ENCODE data around the gene TMPRSS2.

The TMPRSS2 gene

GRCh38 chr21:41480086-41480690 is 27.8 kb downstream of the TMPRSS2 start:
- DNase-seq = no peak

DNA sequence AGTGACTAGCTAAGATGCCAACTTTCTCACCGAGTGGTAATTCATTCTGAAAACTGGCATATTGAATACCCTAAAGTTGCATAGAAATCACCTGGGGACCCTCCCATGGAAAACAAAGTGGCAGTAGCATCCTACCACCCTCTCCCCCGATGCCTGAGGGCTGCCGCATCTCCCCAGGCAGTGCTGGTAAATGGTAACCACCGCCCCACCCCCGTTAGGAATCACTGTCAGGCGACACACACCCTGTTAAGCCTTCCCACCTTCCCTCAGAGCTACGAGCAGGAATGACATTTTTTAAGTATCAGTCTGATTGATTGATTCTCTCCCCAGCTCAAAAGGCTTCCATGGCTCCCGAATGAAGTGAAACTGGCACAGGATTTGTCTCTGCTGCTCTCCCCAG is 28.3 kb downstream of the TMPRSS2 start:
- no peak for DNase-seq

- DNase-seq = no peak
Measured at GRCh38 chr21:41478319-41479177, 29.4 kb downstream of the TMPRSS2 start.

GRCh38 chr21:41477641-41478318 is 30.2 kb downstream of the TMPRSS2 start:
- no peak for DNase-seq

DNA sequence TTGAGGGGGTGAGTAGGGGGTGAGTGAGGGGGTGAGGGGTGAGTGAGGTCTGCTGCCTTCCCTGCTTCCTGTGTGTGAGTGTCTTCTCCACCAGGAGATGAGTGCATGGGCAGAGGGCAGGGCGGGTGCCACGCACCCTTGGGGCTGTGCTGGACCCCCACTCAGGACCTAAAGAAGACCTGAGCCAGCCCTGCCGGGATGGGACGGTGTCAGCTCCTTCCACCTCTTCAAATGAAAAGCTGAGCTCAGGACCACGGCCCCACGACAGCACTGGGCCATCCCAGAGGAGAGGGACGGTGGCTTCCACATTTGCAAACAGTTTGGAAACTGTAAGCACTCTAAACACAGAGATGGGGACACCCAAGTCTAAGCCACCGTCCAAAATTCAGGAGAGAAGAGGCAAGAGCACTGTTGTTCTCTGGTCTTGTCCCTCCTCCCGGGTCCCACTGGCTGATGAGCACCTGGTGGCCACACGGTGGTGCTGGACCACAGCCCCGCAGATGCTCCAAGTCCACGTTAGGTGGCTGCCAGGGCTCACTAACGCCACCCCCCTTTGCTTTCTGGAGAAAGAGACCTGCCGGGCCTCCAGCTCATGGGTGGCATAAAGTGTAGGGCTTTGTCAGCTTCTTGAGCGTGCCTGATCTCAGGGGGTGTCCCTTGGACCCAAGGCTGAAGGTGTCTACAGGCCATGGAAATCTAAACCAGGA is 32.1 kb downstream of the TMPRSS2 start:
- no peak for DNase-seq

DNA sequence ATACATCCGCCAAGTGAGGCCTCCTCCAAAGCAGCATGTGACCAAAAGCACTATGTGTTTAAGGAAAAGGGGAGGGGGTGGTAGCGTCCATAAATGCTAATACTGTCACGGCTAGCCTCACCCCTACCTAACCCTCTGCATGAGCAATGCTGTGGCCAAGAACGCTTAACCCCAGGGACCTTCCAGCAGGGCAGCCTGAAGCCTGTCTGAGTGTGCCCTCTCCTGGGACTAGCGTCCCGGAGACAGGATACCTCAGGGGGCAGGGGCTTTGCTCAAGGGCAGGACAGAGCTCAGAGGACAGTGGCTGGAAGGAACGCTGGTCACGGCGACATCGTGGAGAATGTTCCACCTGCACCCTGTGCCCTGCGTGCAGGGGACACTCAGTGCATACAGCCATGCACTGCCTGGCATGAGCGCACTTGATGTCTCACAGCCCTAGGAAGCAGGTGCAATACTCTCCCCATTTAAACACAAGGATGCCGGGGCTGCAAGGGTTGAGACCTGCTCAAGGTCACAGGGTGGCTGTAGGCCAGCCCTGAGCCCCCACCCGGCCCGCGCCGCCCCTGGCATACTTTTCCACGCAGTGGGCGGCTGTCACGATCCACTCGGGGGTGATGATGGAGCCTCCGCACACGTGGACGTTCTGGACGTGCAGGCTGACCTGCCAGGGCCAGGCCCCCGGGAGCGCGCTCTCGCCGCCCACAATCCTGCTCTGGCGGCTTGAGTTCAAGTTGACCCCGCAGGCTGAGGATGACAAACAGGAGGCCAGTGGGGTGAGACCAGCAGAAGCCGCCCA is 35.0 kb downstream of the TMPRSS2 start:
- DNase-seq = no peak

DNA sequence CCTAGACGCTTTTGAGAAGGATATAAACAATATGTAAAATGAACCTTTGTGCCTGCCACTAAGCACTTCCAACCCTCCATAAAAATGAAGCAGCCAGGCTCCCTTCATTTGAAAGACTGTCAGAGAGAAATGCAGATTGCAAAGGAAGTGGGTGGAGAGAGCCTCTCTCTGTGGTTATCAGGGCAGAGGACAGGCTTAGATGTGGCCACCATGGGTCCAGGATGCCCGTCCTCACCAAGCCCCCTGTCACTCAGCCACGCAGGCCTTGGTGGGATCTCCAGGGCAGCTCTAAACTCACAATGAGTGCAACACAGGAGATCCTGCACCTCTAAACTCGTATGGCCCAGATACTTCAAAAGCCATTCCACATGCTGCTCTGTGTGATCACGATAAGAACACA is 37.9 kb downstream of the TMPRSS2 start:
- DNase-seq = no peak

- no peak for DNase-seq
Measured at GRCh38 chr21:41466024-41466820, 41.7 kb downstream of the TMPRSS2 start.

GRCh38 chr21:41465176-41465781 is 42.7 kb downstream of the TMPRSS2 start:
- no peak for DNase-seq

- no peak for DNase-seq
Measured at GRCh38 chr21:41460578-41461527, 47.1 kb downstream of the TMPRSS2 start.

DNA sequence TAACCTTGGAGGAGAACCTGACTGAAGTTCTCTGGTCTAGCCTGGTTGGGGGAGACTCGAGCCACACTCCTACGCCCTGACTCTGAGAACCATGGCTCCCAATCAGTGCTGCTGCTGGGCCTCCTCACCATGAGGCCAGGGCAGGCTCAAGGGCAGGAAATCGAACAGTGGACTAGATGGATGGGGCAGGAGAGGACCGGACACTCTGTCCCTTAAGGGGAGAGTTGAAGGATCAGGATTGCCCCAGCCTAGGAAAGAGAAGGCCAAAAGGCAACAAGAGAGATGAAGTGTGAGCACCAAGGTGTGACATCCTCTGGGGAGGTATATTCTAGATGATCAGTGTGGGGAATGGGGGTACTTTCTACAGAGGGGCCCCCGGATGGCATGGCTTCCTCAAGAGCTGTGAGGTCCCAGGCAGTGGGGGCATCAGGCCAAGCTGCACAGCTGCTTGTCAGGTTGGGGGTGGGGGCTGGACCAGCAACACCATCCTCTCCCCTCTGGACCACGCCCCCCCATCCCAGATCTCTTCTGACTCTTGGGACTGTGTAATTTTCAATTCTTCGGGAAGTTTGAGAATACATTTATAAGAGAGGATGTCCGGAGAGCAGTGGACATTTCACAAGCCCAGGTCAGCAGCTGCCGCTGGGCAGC is 47.9 kb downstream of the TMPRSS2 start:
- DNase-seq = no peak

DNA sequence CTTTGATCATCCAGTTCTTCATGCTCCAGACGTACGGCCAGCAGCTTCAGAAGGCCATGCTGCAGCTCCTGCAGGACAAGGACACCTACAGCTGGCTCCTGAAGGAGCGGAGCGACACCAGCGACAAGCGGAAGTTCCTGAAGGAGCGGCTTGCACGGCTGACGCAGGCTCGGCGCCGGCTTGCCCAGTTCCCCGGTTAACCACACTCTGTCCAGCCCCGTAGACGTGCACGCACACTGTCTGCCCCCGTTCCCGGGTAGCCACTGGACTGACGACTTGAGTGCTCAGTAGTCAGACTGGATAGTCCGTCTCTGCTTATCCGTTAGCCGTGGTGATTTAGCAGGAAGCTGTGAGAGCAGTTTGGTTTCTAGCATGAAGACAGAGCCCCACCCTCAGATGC is 49.4 kb downstream of the TMPRSS2 start:
- DNase-seq = no peak

DNA sequence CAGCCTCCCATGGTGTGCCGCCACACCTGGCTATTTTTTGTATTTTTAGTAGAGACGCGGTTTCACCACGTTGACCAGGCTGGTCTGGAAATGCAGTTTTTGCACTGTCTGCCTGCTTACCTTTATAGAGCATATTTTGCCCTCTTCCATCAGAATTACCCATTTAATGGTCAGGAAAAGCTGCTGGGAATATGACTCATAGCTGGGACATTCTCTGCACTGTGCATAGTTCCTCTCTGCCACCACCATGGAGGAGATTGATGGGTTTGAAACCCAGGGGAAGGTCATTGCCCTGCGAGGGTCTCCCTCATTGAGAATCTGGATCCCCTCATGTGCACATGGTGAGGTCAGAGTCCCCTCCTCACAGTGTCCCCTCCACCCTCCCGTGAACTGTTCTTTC is 49.8 kb downstream of the TMPRSS2 start:
- no peak for DNase-seq

GRCh38 chr21:41453761-41454160 is 54.2 kb downstream of the TMPRSS2 start:
- DNase-seq = no peak

DNA sequence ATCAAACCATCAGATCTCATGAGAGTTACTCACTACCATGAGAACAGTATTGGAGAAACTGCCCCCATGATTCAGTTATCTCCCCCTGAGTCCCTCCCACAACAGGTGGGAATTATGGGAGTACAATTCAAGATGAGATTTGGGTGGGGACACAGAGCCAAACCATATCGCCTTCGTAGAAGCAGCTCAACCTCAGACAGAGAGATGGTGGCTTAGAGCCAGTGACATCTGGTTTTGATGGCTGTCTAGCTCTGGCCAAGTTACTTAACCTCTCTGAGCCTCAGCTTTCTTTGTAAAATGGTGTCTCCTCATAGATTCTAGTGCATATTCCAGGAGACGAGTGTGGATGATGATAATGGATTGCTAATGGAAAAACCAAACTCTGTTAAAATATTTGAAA is 54.8 kb downstream of the TMPRSS2 start:
- DNase-seq = no peak

DNA sequence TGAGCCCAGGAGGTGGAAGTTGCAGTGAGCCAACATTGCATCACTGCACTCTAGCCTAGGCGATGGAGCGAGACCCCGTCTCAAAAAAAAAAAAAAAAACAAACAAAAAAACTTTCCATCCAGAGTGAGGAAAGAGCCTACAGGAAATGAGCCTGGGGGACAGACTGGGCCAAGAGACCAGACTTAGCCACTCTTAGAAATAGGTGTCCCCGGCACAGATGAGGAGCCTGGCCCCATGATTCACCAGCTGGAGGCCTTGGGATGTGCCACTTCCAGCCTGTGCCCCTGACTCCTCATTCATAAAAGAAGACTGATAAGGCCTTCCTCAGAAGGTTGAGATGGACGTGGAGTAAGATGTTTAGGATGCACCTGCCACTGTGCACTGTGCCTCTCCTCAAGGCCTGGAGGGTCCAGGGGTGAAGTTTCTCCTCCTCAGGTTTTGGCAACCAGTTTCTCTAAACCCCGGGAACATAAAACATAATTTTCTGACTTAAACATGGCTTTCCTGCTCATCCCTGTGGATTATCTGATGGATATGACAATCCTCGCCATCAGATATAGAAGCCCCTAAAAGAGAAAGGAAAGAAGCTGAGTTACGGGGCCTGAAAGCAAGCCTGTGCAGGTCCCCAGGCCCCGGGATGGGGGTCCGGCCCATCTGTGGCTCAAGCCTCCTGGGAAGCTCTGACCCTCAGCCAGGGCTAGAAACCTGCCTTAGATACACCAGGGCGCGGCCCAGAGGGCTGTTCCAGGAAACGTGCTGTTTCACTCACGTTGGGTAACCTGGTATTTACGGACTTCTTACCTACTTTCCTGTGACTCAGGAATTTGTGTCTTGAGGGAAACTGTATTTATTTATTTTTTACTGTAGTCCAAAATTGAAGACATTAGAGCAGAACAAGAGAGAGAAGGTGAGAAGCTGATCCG is 55.9 kb downstream of the TMPRSS2 start:
- no peak for DNase-seq

GRCh38 chr21:41449613-41450012 is 58.3 kb downstream of the TMPRSS2 start:
- no peak for DNase-seq

GRCh38 chr21:41447356-41447755 is 60.6 kb downstream of the TMPRSS2 start:
- no peak for DNase-seq
